HG03520 (cell line): Measurements from ENCODE around the gene YKT6.
"Not testable (repeated sequence)": the region's sequence is repeated elsewhere in the genome, so short reads cannot be mapped to it uniquely, and the experiment has no call there.

Experiments
- ATAC-seq: cut with Tn5 transposase; IDR thresholded peaks from one replicate; pipeline ENCODE4 v1.9.1; 2021; ENCODE audit warnings: mild to moderate bottlenecking, moderate library complexity; ENCODE audit not compliant: unreplicated experiment

The YKT6 gene

GRCh38 chr7:44191171-44191570 is 9.6 kb upstream of the YKT6 start:
- no peak for ATAC-seq

GRCh38 chr7:44193011-44193802 is 7.6 kb upstream of the YKT6 start:
- ATAC-seq: no peak

- ATAC-seq: no peak
These were observed 6.7 kb upstream of the YKT6 start for GRCh38 chr7:44194069-44194468.

- ATAC-seq: no peak
These were observed 6.1 kb upstream of the YKT6 start for GRCh38 chr7:44194562-44195145.

GRCh38 chr7:44195889-44196288 is 4.9 kb upstream of the YKT6 start:
- ATAC-seq: no peak

GRCh38 chr7:44196450-44196872 is 4.3 kb upstream of the YKT6 start:
- no peak for ATAC-seq

- ATAC-seq: no peak
These were observed 3.3 kb upstream of the YKT6 start for GRCh38 chr7:44197474-44197873.

GRCh38 chr7:44200163-44200562 is 615 bp upstream of the YKT6 start:
- ATAC-seq: not testable (repeated sequence)

GRCh38 chr7:44201813-44202212 is 1.0 kb downstream of the YKT6 start:
- no peak for ATAC-seq

GRCh38 chr7:44206008-44206407 is 5.2 kb downstream of the YKT6 start:
- no peak for ATAC-seq

- no peak for ATAC-seq
These were observed 7.3 kb downstream of the YKT6 start for GRCh38 chr7:44208085-44208484.

GRCh38 chr7:44210107-44210506 is 9.3 kb downstream of the YKT6 start:
- no peak for ATAC-seq

- no peak for ATAC-seq
These were observed 10.4 kb downstream of the YKT6 start for GRCh38 chr7:44211126-44211675.

GRCh38 chr7:44212018-44212417 is 11.2 kb downstream of the YKT6 start:
- ATAC-seq: no peak

- ATAC-seq: no peak
These were observed 11.9 kb downstream of the YKT6 start for GRCh38 chr7:44212581-44213184.

GRCh38 chr7:44213206-44213876 is 12.6 kb downstream of the YKT6 start:
- no peak for ATAC-seq

GRCh38 chr7:44213877-44214388 is 13.2 kb downstream of the YKT6 start:
- no peak for ATAC-seq

GRCh38 chr7:44215531-44215930 is 14.8 kb downstream of the YKT6 start:
- no peak for ATAC-seq

- ATAC-seq: no peak
These were observed 15.2 kb downstream of the YKT6 start for GRCh38 chr7:44216019-44216418.

GRCh38 chr7:44216521-44217222 is 15.9 kb downstream of the YKT6 start:
- no peak for ATAC-seq
